NK-92 treated with Interleukin-12 subunit alpha and Interleukin-12 subunit beta, amount 100 ng/mL, for 24 hours (cell line): ENCODE measurements around the gene RNF150.
"Not testable (repeated sequence)": the region's sequence is repeated elsewhere in the genome, so short reads cannot be mapped to it uniquely, and the experiment has no call there.

Source experiments
- DNase-seq: peaks from one replicate; lab custom pipeline; 2025; lab: John Stamatoyannopoulos, UW

RNF150 gene

GRCh38 chr4:141075553-141075952, 57.7 kb downstream of the RNF150 start:
- DNase-seq = no peak

GRCh38 chr4:141074098-141074878, 59.0 kb downstream of the RNF150 start:
- no peak for DNase-seq

- no peak for DNase-seq
Observed at GRCh38 chr4:141066690-141067089, 66.6 kb downstream of the RNF150 start.

GRCh38 chr4:141065872-141066271, 67.4 kb downstream of the RNF150 start:
- DNase-seq = no peak

GRCh38 chr4:141062651-141063050, 70.6 kb downstream of the RNF150 start:
- DNase-seq = no peak

GRCh38 chr4:141058591-141059512, 74.4 kb downstream of the RNF150 start:
- no peak for DNase-seq

- DNase-seq = no peak
Observed at GRCh38 chr4:141057582-141057981, 75.7 kb downstream of the RNF150 start.

- no peak for DNase-seq
Observed at GRCh38 chr4:141056473-141056872, 76.8 kb downstream of the RNF150 start.

- DNase-seq = no peak
Observed at GRCh38 chr4:141054446-141054845, 78.8 kb downstream of the RNF150 start.

- not testable (repeated sequence) for DNase-seq
Observed at GRCh38 chr4:141050999-141051398, 82.3 kb downstream of the RNF150 start.

- DNase-seq = no peak
Observed at GRCh38 chr4:141047228-141047884, 85.9 kb downstream of the RNF150 start.

- peak; percentile 9 for DNase-seq
Observed at GRCh38 chr4:141046255-141046654, 87.0 kb downstream of the RNF150 start.

- DNase-seq = no peak
Observed at GRCh38 chr4:141045848-141046247, 87.4 kb downstream of the RNF150 start.

- no peak for DNase-seq
Observed at GRCh38 chr4:141041021-141041476, 92.2 kb downstream of the RNF150 start.

- DNase-seq = no peak
Observed at GRCh38 chr4:141039156-141039555, 94.1 kb downstream of the RNF150 start.

GRCh38 chr4:141038428-141038827, 94.8 kb downstream of the RNF150 start:
- no peak for DNase-seq

GRCh38 chr4:141037446-141037845, 95.8 kb downstream of the RNF150 start:
- DNase-seq = no peak

- no peak for DNase-seq
Observed at GRCh38 chr4:141036786-141037185, 96.5 kb downstream of the RNF150 start.

- no peak for DNase-seq
Observed at GRCh38 chr4:141035920-141036319, 97.3 kb downstream of the RNF150 start.

- no peak for DNase-seq
Observed at GRCh38 chr4:141028024-141028529, 105.2 kb downstream of the RNF150 start.

- no peak for DNase-seq
Observed at GRCh38 chr4:141027421-141027820, 105.8 kb downstream of the RNF150 start.

GRCh38 chr4:141026900-141027299, 106.4 kb downstream of the RNF150 start:
- DNase-seq = no peak
